GM18870 (cell line): ENCODE results near the gene FAM163A.
"Not testable (repeated sequence)": the region's sequence is repeated elsewhere in the genome, so short reads cannot be mapped to it uniquely, and the experiment has no call there.

ENCODE experiments used
- ATAC-seq: cut with Tn5 transposase; IDR thresholded peaks from one replicate; pipeline ENCODE4 v1.9.1; 2021; ENCODE audit warnings: moderate library complexity; ENCODE audit not compliant: unreplicated experiment

FAM163A gene

DNA sequence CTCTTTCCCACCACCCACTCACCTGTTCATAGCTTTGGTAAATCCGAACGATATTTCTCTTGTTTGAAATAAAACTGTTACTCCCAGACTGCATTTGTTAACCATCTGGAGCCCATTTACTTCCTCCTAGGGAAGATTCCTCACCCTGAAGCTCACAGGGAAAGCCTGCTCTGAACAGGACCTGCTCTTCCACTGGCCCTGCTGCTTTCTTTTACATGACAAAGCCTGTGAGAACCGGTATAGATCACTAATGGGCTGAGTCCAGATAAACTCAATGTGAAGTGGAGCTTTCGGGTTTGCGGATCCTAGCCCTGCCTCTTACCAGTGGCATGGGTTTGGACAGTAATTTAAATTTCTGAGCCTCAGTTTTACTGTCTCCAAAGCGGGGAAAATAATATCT lies 45.2 kb downstream of the FAM163A start:
- ATAC-seq, result no peak

GRCh38 chr1:179793281-179793680 lies 50.2 kb downstream of the FAM163A start:
- ATAC-seq, result no peak

GRCh38 chr1:179794146-179794545 lies 51.1 kb downstream of the FAM163A start:
- ATAC-seq, result no peak

DNA sequence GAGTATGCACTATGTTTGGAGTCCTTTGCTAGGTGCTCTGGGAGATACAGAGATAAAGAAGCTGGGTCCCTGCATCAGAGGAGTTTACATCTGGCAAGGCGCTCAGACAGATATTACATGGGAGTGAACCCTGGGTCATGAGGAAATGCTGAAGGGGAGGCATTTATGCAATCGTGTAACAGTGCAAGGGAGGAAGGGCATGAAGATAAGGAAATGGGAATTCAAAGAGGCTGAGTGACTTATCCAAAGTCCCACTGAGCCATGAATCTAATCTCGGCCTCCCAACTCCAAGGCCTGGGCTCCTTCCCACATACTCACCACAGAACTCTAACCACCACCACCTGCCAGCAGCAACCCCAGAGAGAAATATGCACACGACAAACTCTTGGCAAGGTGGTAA lies 51.6 kb downstream of the FAM163A start:
- ATAC-seq, result no peak

DNA sequence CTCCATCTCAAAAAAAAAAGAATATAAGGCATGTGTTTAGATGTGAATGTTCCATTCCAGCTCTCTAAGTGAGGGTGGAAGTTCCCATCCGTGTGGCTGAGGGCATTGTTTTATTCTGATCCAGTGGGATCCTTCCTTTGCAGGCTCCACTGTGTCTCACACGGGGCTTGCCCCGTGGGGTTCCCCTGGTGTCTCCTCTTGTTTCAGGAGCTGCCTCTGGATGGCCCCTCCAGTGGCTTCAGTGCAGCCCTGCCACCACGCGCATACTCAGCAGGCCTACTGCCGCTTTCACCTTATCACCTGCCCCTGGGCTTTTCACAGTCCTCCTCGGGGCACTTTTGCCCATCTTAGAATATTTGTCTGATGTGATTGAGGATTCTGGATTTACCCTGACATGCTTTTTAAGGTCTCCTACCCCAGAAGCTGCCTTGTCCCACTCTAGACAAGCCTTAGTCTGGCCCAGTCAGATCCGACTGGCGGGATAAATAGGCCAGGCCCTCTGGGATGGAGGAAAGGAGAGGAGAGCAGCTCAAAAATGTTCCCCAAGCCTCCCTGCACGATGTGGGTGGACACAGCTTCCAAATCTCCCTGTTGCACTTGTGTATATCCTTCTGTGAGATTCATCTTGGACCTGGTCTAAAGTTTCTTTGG lies 55.2 kb downstream of the FAM163A start:
- ATAC-seq, result no peak

GRCh38 chr1:179798864-179799516 lies 55.9 kb downstream of the FAM163A start:
- no peak for ATAC-seq

DNA sequence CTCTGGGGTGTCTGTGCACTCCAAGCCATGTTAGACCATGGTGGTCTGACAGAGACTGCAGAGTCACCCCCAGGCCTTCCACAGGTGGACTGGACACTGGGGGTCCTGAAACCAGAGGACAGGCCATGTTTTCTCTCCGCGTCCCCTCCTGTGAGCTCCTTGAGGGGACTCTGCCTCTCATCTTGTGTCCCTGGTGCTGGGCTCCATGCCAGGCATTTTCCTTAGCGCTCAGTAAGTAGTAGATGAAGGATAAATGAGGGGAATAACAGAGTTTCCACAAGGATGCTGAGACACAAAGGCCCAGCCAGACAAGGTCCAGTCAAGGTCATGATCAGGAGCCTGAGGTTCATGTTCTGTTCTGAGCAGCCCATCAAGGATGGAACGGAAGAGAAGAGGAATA lies 57.4 kb downstream of the FAM163A start:
- no peak for ATAC-seq

GRCh38 chr1:179803104-179803503 lies 60.0 kb downstream of the FAM163A start:
- no peak for ATAC-seq

DNA sequence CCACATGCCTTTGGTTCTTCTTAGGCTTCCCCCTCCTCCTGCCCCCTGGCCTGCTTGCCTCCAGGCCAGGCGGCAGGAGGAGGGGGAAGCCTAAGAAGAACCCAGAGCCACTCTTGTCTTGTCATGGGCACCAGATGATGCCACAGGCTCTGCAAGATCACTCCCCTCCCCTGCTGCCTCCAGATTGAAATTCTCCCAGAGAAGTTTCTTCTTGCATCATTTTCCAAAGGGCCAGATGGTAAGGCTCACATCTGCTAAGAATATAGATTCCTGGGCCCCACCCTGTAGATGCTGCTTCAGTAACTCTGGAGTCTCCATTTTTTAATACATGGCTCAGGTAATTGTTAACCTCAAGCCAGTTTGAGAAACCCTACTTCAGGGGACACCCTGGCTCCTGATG lies 60.8 kb downstream of the FAM163A start:
- no peak for ATAC-seq

- not testable (repeated sequence) for ATAC-seq
Measured at GRCh38 chr1:179804417-179804816, 61.3 kb downstream of the FAM163A start.

- no peak for ATAC-seq
Measured at GRCh38 chr1:179805291-179806195, 62.5 kb downstream of the FAM163A start.

DNA sequence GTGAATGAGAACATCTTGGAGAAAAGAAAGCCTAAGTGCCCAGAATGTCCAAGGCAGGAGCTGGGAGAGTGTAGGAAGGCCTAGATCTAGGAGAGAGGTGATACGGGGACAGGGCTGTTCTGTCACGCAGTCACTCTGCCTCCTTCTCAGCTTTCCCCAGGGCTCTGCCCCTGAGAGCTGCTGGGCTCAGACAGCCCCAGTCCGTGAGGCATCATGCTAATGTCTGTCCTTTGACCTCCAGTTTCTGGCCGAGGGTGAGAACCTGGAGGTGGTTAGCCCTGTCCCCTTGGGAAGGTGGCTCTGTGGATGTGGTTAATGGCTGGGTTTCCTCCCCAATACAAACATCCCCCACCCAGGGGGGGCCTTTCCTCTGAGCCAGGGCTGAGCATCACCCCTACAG lies 63.2 kb downstream of the FAM163A start:
- no peak for ATAC-seq

- no peak for ATAC-seq
Measured at GRCh38 chr1:179807291-179807690, 64.2 kb downstream of the FAM163A start.

GRCh38 chr1:179807691-179808485 lies 64.8 kb downstream of the FAM163A start:
- no peak for ATAC-seq

- no peak for ATAC-seq
Measured at GRCh38 chr1:179808503-179808902, 65.4 kb downstream of the FAM163A start.

DNA sequence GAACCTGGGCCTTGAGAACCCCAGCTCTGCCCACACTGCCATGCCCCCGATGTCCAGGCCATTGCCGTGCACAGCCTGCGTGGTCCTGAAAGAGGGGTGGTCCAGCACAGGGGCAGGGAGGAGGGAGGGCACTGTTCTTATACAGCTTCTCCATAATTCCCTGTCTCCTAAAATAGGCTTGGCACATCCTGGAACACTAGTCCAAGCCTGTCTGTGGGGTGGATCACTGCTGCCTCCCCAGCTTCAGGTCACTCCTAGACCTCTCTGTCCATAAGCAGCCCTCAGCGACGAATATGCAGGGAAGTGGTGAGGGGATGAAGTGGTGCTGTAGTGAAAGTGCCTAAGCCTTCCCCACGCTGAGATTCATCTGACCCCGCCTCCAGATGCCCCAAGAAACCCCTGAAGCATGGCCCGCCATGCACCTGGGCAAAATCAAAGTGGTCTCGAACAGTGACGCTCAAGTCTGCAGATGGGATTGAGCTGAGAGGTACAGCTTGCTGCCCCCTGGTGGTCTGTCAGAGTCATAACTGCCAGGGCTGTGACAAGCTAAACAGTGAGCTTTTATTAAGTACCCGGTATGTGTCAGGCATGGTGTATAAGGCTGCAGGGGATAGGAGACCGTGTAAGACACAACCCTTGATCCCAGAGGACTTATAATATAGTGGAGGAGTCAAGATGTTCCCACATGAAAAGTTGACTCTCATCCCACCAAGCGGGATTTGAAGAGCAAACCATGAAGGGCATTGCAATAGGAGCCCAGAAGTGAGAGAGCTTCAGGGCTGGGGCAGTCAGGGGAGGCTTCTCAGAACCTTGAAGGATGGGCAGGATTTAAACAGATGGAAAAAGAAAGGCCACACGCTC lies 66.6 kb downstream of the FAM163A start:
- peak; percentile 79 for ATAC-seq

DNA sequence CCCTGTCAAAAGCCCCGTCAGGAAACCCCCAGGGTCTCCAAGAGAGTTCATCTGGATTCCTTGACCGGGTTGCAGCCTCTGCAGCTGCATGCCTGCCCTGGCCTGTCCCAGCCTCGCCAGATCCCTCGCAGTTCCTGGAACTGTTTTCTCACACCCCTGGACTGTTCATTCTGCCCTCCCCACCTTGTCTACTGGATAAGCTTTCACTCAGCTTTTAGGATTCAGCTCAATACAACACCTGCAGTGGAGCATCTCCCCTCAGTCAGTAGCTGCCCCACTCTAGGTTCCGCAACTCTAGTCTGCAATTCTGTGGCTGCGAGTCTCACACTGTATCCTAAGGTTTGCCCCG lies 67.2 kb downstream of the FAM163A start:
- ATAC-seq, result no peak

DNA sequence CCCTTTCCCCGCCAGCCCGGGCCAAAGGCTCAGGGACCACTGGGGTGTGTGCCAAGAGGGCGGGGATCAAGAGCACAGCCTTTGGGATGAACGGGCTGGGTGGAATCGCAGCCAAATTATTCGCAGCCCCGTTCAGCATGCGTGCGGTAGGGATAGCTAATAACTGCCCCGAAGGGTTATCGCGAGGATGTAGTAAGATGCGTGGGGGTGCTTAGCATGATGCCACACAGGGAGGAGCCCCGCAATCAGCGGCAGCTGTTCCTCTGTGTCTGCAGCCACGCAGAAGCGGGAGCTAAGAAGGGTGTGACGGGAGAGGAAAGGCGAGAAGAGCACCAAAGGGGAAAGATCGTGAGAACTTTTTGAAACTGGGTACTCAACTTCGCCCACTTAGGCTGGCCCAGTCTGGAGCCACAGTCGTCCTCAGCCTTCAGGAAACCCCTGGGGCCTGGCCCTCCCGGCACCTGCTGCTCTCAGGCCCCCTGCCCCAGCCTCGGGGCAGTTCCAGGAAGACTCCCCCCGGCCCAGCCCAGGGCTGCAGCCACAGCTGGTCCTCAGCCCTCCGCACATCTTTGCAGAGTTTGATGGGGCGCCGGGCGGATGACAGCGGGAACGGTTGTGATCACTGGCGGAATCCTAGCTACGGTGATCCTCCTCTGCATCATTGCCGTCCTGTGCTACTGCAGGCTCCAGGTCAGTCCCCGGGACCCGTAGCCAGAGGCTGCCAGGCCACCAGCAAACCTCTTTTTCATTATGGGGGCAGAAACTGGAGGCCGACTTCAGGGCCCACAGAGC lies 69.6 kb downstream of the FAM163A start:
- ATAC-seq, result no peak
